Measurements from ENCODE around the gene DDX31. TPM values are rescaled to one million over a fixed set of nuclear protein-coding genes. Genes with fewer than 3 reads are reported as not detected.

Gene DDX31
- total RNA-seq, 4 donors from 2014 or later: 8.8 to 28.0 (median 9.9) TPM

GRCh38 chr9:132647355-132647754, 22.4 kb downstream of the DDX31 start:
- DNase-seq (ENCODE audit: low spot score): no peak
- ATAC-seq (ENCODE audit: low FRiP score): no peak

GRCh38 chr9:132646726-132647125, 23.1 kb downstream of the DDX31 start:
- ATAC-seq (ENCODE audit: low FRiP score) (no peak), DNase-seq (ENCODE audit: low spot score) (no peak)
- TF ChIP-seq CTCF (IDR thresholded peaks at IDR 0.05): no peak

More at GRCh38 chr9:132647355-132647754, 22.4 kb downstream of the DDX31 start:
- TF ChIP-seq CTCF (IDR thresholded peaks at IDR 0.05): no peak

- DNase-seq (ENCODE audit: low spot score) (no peak), ATAC-seq (ENCODE audit: low FRiP score) (no peak)
- TF ChIP-seq CTCF (IDR thresholded peaks at IDR 0.05): no peak
These were observed 24.1 kb downstream of the DDX31 start for GRCh38 chr9:132645711-132646110.

- DNase-seq (ENCODE audit: low spot score): no peak
- no peak for TF ChIP-seq CTCF (IDR thresholded peaks at IDR 0.05)
- no peak for ATAC-seq (ENCODE audit: low FRiP score)
These were observed 24.5 kb downstream of the DDX31 start for GRCh38 chr9:132645306-132645705.

GRCh38 chr9:132644251-132644650, 25.5 kb downstream of the DDX31 start:
- no peak for TF ChIP-seq CTCF (IDR thresholded peaks at IDR 0.05)
- DNase-seq (ENCODE audit: low spot score): no peak
- no peak for ATAC-seq (ENCODE audit: low FRiP score)

GRCh38 chr9:132641216-132641615, 28.6 kb downstream of the DDX31 start:
- ATAC-seq (ENCODE audit: low FRiP score) (no peak), DNase-seq (ENCODE audit: low spot score) (no peak)
- no peak for TF ChIP-seq CTCF (IDR thresholded peaks at IDR 0.05)

- ATAC-seq (ENCODE audit: low FRiP score) (no peak), DNase-seq (ENCODE audit: low spot score) (no peak)
- no peak for TF ChIP-seq CTCF (IDR thresholded peaks at IDR 0.05)
These were observed 30.5 kb downstream of the DDX31 start for GRCh38 chr9:132639322-132639721.
